ENCODE measurements around the gene ZG16B. TPM values are rescaled to one million over a fixed set of nuclear protein-coding genes. Genes with fewer than 3 reads are reported as not detected.

ZG16B gene
- total RNA-seq, 1 experiment from 2014 or later = 0.34 TPM

- ChIA-PET CTCF (no interaction called here), POLR2A (no interaction called here)
- no peak for DNase-seq
- H3K4me1 Mint-ChIP-seq (ENCODE audit: low read depth, unreplicated experiment) = peaks cover 4% of the 10 kb centered on the region
- no peaks in the 10 kb centered on the region for H3K27me3 Mint-ChIP-seq (ENCODE audit: insufficient read depth, unreplicated experiment)
- H3K9me3 Mint-ChIP-seq (ENCODE audit: unreplicated experiment) = no peaks in the 10 kb centered on the region
- TF ChIP-seq CTCF (IDR thresholded peaks at IDR 0.05; ENCODE audit: insufficient read depth in 1 of 2, low read depth in 1 of 2, low read length in 1 of 2, severe bottlenecking in 1 of 2, unreplicated experiment in 1 of 2) = no peak
- H3K4me3 Mint-ChIP-seq (ENCODE audit: unreplicated experiment) = no peak overlapping the region
- intact Hi-C loops (cut with micrococcal nuclease; ENCODE audit: unreplicated experiment) = no loop called here
- no peak overlapping the region for H3K27ac Mint-ChIP-seq (ENCODE audit: unreplicated experiment)
- BruUV-seq (replicated peaks) = no TSS peak
- H3K36me3 Mint-ChIP-seq (ENCODE audit: insufficient read depth, unreplicated experiment) = no peaks in the 10 kb centered on the region
- H3K9me3 ChIP-seq = no peaks in the 10 kb centered on the region
- no peaks in the 10 kb centered on the region for H3K36me3 ChIP-seq (ENCODE audit: control insufficient read depth, insufficient read depth, low read length)
- H3K4me1 ChIP-seq = no peaks in the 10 kb centered on the region
- no peak overlapping the region for H3K4me3 ChIP-seq (ENCODE audit: low read depth, low read length)
- no peaks in the 10 kb centered on the region for H3K27me3 ChIP-seq (replicated peaks; ENCODE audit: control insufficient read depth, insufficient read depth, low read length)
Measured at GRCh38 chr16:2824626-2825025, 5.5 kb upstream of the ZG16B start.

- no peak for TF ChIP-seq CTCF (IDR thresholded peaks at IDR 0.05; ENCODE audit: insufficient read depth in 1 of 2, low read depth in 1 of 2, low read length in 1 of 2, severe bottlenecking in 1 of 2, unreplicated experiment in 1 of 2)
- intact Hi-C loops (cut with micrococcal nuclease; ENCODE audit: unreplicated experiment) = no loop called here
- Mint-ChIP-seq H3K4me3 (ENCODE audit: unreplicated experiment) (no peak overlapping the region), H3K9me3 (ENCODE audit: unreplicated experiment) (no peaks in the 10 kb centered on the region), H3K4me1 (ENCODE audit: low read depth, unreplicated experiment) (peaks cover 4% of the 10 kb centered on the region), H3K27me3 (ENCODE audit: insufficient read depth, unreplicated experiment) (no peaks in the 10 kb centered on the region), H3K36me3 (ENCODE audit: insufficient read depth, unreplicated experiment) (no peaks in the 10 kb centered on the region), H3K27ac (ENCODE audit: unreplicated experiment) (no peak overlapping the region)
- no TSS peak for BruUV-seq (replicated peaks)
- no peak for DNase-seq
- POLR2A ChIA-PET = no interaction called here
- H3K4me1 ChIP-seq = no peaks in the 10 kb centered on the region
- H3K9me3 ChIP-seq = no peaks in the 10 kb centered on the region
- H3K4me3 ChIP-seq (ENCODE audit: low read depth, low read length) = no peak overlapping the region
- H3K27me3 ChIP-seq (replicated peaks; ENCODE audit: control insufficient read depth, insufficient read depth, low read length) = no peaks in the 10 kb centered on the region
- CTCF ChIA-PET = no interaction called here
- no peaks in the 10 kb centered on the region for H3K36me3 ChIP-seq (ENCODE audit: control insufficient read depth, insufficient read depth, low read length)
Measured at GRCh38 chr16:2825049-2825742, 4.9 kb upstream of the ZG16B start.

GRCh38 chr16:2825906-2826305, 4.2 kb upstream of the ZG16B start:
- no peaks in the 10 kb centered on the region for H3K4me1 ChIP-seq
- Mint-ChIP-seq H3K27me3 (ENCODE audit: insufficient read depth, unreplicated experiment) (no peaks in the 10 kb centered on the region), H3K27ac (ENCODE audit: unreplicated experiment) (no peak overlapping the region), H3K9me3 (ENCODE audit: unreplicated experiment) (no peaks in the 10 kb centered on the region), H3K4me3 (ENCODE audit: unreplicated experiment) (no peak overlapping the region), H3K36me3 (ENCODE audit: insufficient read depth, unreplicated experiment) (no peaks in the 10 kb centered on the region), H3K4me1 (ENCODE audit: low read depth, unreplicated experiment) (peaks cover 4% of the 10 kb centered on the region)
- no peaks in the 10 kb centered on the region for H3K27me3 ChIP-seq (replicated peaks; ENCODE audit: control insufficient read depth, insufficient read depth, low read length)
- DNase-seq = no peak
- TF ChIP-seq CTCF (IDR thresholded peaks at IDR 0.05; ENCODE audit: insufficient read depth in 1 of 2, low read depth in 1 of 2, low read length in 1 of 2, severe bottlenecking in 1 of 2, unreplicated experiment in 1 of 2) = no peak
- H3K9me3 ChIP-seq = no peaks in the 10 kb centered on the region
- no peak overlapping the region for H3K4me3 ChIP-seq (ENCODE audit: low read depth, low read length)
- intact Hi-C loops (cut with micrococcal nuclease; ENCODE audit: unreplicated experiment) = no loop called here
- CTCF ChIA-PET = no interaction called here
- H3K36me3 ChIP-seq (ENCODE audit: control insufficient read depth, insufficient read depth, low read length) = no peaks in the 10 kb centered on the region
- POLR2A ChIA-PET = no interaction called here
- BruUV-seq (replicated peaks) = no TSS peak
